H1 (cell line): Measurements from ENCODE around the gene ANKRD31. TPM values are rescaled to one million over a fixed set of nuclear protein-coding genes. Genes with fewer than 3 reads are reported as not detected.

Experiments used
- CBX5 ChIP-seq: fragments of 300-800, 300-1000 bp; sonication (generic); IDR thresholded peaks from 2 replicates; pipeline ENCODE4 v1.7.1; 2016; ENCODE audit warnings: antibody characterized with exemption, low read length, low read depth
- CEBPB ChIP-seq: IDR thresholded peaks from 2 replicates; pipeline ENCODE4 v1.6.1; 2012; ENCODE audit warnings: low read depth, low read length
- CHD7 ChIP-seq: fragments of 300-600 bp; sonication (generic); IDR thresholded peaks from 2 replicates; pipeline ENCODE4 v1.7.1; 2012; ENCODE audit warnings: low read length, moderate library complexity, mild to moderate bottlenecking, inconsistent platforms; ENCODE audit not compliant: insufficient replicate concordance
- KDM1A ChIP-seq: fragments of 200-600, 300-600 bp; sonication (generic); IDR thresholded peaks from 2 replicates; pipeline ENCODE4 v1.7.1; 2016; ENCODE audit warnings: mild to moderate bottlenecking, low read length, borderline replicate concordance
- RFX5 ChIP-seq: IDR thresholded peaks from 2 replicates; pipeline ENCODE4 v1.6.1; 2011; ENCODE audit warnings: low read depth, low read length, improper control_type of control experiment, borderline replicate concordance
- RNF2 ChIP-seq: fragments of 200-900, 300-1000 bp; sonication (generic); IDR thresholded peaks from 2 replicates; pipeline ENCODE4 v1.7.1; 2016; ENCODE audit warnings: borderline replicate concordance, low read depth, mild to moderate bottlenecking, antibody characterized with exemption, low read length; ENCODE audit not compliant: poor library complexity, severe bottlenecking; ENCODE audit errors: missing control alignments
- RXRA ChIP-seq: IDR thresholded peaks from 2 replicates; pipeline ENCODE4 v1.6.1; 2011; ENCODE audit warnings: low read depth, mild to moderate bottlenecking, low read length, moderate library complexity; ENCODE audit not compliant: insufficient read depth
- SP1 ChIP-seq: IDR thresholded peaks from 2 replicates; pipeline ENCODE4 v1.6.1; 2011; ENCODE audit warnings: low read depth, low read length
- SP4 ChIP-seq: IDR thresholded peaks from 2 replicates; pipeline ENCODE4 v1.6.1; 2012; ENCODE audit warnings: low read length, inconsistent platforms
- polyA plus RNA-seq, 7 experiments: library from polyadenylated mRNA; depleted of rRNA in 3 of 7; stranded (reverse) in 5 of 7; unstranded in 2 of 7; fragments of >200 nt in 5 of 7; fragments of 200-250 nt in 2 of 7; gene quantifications; 1 replicate in 5 of 7; 2 replicates in 1 of 7; 4 replicates in 1 of 7; pipeline versions ENCODE4 v1.2.1 to v1.2.3, GENCODE V29; 2011 to 2013; ENCODE audit warnings: missing spikeins in 2 of 7, mixed read lengths in 2 of 7
- total RNA-seq: library from RNA; stranded (reverse); fragmentation: NEBNext Ultra II Directional; extraction: Animal tissue kit (Norgen Biotek cat#: 25700); gene quantifications from 2 replicates; pipeline ENCODE4 v1.2.1, GENCODE V29; 2021

ANKRD31 gene
- total and polyA plus RNA-seq, 2 of the 8 experiments (the other 6 are each of a cell fraction or from before 2014, with no cell fraction given) = 0.05 to 0.06 TPM

- TF ChIP-seq CHD7 (no peak), CEBPB (no peak), RXRA (no peak), RNF2 (no peak), CBX5 (no peak), SP4 (no peak), RFX5 (no peak), SP1 (no peak), KDM1A (no peak)
Observed at GRCh38 chr5:75057561-75057960, 179.1 kb downstream of the ANKRD31 start (continued).
